Activated CD4-positive, alpha-beta T cell treated with anti-CD3 and anti-CD28 coated beads for 48 hours (primary cell): ENCODE data around the gene MRPS34.
"Not testable (repeated sequence)": the region's sequence is repeated elsewhere in the genome, so short reads cannot be mapped to it uniquely, and the experiment has no call there.

Experiments
- DNase-seq: peaks from one replicate; pipeline ENCODE4 v3.0.0-alpha.2; 2020

MRPS34 gene

DNA sequence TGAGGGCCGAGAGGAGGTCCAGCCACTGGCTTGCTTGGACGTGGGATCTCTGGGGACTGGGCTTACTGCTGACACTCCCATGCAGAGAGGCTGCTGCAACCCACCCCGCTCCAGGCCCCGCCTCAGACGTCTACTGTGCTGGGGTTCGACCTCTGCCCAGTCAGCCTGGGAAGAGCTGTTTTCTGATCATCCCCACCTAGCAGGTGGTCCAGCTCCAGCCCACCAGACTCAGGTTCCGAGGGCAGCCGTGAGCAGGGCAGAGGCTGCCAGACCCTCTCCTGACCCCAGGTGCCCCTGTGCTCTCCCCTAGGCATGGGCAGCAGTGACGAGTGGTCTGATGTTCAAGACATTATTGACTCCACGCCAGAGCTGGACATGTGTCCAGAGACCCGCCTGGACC is 25.0 kb downstream of the MRPS34 start:
- no peak for DNase-seq

DNA sequence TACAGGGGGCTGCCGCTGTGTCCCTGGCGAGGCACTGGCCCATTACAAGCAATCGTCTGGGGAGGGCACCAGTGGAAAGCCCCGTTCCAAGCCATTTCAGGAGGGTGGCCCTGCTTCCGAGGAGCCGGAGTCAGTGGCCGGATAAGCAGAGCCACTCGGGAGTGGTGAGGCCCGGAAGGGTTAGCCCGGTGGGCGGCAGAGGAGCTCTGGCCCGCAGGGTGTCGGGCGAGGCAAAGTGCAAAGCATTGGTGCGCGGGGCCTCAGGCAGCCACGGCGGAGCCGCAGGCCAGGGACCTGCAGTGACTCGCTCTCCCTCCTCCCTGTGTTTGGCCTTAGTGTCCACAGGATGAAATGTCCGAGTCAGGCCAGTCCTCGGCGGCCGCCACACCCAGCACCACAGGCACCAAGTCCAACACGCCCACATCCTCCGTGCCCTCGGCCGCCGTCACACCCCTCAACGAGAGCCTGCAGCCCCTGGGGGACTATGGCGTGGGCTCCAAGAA is 26.2 kb downstream of the MRPS34 start:
- DNase-seq: no peak

DNA sequence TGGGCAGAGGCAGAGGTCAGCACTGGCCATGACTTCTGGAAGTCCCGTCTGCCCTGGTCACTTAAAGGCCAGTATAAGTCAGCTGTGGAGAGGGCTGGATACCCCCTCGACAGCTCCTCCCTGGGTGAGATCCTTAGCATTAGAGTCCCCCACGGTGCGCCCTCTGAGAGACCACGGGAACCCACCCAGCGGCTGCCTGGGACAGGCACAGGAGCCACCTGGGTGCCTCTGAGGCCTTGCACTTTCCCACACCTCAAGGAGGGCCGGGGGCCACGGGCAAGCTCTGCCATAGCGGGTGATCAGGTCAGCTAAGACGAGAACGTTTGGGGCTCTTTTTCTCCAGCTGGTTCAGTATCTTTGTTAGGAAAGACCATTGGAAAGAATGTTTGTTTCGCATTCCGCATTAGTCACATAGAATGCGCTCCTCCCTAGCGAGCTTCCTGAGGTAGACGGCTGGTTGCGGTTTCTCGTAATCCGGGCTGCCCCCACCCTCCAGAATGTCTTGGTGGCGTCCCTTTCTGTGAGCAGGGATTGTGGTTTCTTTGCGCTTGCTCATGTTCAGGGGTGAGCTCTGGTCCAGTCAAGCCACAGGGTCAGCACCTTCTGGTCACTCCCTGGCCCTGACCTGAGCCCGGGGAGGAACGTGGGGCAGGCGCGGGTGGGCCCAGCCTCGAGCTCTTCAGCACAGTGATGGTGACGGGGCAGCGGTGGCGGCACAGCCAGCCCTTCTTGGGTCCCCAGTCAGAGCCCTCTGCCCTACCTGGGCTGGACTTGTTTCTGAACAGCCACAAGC is 26.8 kb downstream of the MRPS34 start:
- DNase-seq: no peak

DNA sequence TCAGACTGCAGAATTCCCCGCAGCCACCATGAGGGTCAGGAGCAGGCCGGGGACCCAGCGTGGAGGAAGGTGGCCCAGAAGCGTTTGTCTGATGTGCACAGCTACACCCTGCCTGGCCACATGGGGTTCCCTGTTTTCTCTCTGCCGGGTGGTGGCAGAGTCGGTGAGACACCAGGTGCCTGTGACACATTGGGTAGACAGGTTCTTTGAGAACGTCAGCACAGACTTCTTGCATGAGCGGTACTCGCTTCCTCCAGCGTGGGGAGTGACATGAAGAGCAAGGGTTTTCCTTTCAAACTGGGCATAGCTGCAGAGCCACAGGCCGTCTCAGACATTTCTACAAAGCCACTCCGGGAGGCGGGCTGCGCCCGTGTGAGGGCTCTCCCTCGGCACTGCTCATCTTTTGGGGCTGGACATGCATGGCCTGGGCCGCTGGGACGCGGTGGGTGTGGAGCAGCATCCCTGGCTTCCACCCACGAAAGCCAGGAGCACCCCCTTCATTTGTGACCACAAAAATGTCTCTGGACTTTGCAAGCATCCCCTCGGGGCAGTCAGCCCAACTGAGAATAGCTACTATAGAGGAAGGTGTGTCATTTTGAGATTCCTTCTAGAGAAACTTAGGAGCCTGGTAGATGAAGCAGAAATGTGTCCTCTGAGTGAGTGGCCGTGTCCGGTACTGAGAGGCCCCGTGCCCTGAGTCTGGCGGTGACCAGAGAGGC is 27.6 kb downstream of the MRPS34 start:
- no peak for DNase-seq

DNA sequence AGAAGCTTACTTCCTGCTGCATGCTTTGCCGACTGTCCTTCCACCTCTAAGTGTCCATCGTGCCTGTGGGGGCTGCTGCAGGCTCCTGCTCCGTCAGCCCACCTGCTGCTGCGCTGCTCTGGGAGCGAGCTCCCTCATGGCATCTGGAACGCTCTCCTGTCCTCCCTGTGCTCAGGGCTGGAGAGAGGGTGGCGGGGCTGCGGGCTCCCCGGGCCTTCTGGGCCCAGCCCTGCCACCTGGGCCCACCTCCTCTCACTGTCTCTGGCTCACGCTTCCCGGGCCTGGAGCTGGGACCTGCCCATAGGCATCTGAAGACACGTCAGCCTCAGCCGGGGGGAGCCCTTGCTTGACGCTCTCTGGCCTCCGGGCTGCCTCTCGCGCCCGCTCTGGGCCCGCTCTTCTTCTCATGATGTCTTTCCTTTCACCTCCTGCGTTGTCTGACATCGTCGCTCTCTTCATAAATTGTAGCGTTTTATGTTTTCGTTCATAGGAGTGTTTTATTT is 28.5 kb downstream of the MRPS34 start:
- no peak for DNase-seq

DNA sequence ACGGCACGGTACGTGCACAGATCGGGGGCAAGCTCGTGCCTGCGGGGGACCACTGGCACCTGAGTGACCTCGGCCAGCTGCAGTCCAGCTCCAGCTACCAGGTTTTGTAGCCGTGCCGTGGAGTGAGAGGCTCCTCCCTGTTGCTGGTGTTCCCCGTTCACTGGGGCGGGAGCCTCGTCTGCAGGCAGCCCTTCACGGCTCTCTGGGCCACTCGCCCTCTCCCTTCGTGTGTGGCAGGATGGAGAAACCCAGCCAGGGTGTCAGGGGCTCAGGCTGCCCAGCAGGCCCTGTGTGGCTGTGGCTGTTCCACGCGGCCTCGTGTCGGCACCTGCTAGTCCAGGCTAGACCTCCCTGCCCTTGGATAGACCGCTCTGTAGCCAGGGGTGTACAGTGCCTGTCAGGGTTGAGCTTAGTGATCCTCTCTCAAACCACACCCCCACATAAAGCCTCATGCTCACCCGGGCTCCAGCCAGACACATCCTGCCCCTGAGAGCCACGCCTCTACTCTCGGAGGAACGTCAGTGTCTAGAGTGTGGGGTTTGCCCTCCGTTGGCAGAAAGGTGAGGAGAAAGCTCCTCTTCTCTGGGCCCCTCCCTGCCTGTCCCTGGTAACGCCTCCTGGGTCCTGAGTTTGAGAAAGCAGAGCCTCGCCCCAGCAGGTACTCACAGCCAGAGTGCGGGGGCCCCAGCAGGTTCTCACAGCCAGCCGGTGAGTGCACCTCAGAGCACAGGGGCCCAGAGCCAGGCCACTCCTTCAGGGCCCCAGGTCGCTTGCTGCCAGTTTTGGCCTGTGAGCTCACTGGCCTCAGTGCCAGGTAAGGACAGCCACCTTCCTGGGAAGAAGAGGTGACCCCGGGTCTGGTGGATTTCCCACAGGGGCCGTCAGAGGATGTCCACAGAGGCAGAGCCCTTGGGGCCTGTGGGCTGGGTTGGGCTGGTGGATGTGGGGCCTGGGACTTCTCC is 29.3 kb downstream of the MRPS34 start:
- no peak for DNase-seq

DNA sequence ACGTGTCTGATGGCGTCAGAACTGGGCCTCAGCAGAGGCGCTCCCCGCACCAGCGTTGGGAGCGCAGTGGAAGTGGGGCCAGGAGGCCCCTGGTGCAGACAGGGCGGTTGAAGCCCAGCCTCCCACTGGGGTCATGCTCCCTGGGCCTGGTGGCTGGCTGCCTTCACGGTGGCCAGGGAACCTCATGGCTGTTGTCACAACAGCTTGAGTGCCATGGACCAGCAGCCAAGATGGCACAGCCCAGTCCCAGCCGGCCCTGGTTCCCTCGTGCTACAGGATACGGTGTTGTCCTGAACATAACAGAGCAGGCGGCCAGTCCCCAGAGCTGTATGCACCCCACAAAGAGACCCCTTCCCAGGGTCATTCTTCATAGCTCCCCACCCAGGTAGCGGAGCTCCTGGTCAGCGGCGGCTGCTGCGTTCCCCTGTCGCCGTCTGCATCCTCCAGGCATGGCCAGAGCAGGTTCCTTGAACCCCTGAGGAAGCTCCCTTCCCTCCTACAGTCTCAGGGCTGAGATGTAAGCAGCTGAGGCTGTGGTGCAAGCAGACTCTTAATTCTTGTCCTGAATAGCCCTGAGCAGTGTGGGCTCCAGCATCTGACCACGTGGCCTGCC is 31.3 kb downstream of the MRPS34 start:
- DNase-seq: no peak

DNA sequence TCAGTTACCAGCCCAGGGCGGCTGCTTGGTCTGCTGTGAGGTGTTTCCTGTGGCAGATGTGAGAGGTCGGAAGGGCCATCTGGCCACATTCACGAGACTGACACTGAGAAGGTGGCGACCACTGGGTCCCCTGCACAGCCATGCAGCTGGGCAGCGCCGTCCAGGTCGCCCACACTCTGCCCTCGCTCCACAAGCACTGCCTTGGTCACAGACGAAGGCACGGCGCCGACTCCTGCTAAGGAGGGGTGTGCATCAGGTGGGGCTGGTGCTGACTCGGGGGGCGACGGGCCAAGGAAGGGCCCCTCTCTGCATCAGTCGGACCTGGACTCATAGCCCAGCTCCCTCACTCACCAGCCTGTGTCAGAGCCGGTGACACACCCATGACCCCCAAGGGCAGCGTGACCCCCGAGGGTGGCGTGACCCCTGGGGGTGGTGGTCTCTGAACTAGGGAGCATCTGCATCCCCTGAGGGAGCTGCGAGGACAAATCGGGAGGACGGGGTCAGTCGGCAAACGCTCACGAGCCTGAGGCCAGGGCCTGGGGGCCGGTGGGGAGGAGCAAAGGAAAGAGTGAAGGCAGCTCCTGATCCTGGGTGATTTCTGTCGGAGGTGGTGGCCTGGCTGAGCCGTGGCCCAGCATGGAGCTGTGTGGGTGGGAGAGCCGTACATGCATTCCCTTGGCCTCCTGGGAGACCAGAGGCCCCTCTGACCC is 32.0 kb downstream of the MRPS34 start:
- DNase-seq: no peak

DNA sequence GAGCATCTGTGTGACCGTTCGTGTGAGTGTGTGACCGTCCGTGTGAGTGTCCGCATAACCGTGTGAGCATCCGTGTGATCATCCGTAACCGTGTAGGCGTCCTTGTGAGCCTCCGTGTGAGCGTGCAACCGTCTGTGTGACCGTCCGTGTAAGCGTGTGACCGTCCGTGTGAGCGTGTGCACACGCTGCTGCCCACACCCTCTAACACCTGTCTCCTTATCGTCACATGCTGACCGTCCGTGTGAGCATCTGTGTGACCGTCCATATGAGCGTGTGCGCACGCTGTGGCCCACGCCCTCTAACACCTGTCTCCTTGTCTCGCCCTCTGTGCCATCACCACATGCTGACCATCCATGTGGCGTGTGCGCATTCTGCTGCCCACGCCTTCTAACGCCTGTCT is 32.7 kb downstream of the MRPS34 start:
- DNase-seq: no peak

DNA sequence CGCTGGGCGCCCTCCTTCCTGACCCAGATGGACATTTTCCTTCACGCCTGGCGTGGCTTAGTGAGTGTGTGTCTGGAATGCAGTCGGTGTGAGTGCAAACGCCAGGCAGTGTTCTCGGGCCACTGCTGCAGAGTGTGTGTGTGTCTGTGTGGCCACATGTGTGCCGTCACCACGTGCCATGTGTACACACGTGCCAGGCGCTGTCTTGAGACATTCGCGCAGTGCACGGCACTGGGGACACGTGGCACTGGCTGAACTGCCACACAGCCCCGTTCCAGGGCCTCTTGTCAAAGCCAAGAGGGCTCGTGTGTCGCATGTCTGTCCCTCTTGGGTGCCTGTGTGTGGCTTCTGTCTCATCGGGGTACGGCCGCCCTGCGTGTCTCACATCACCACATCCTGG is 38.1 kb downstream of the MRPS34 start:
- DNase-seq: no peak

DNA sequence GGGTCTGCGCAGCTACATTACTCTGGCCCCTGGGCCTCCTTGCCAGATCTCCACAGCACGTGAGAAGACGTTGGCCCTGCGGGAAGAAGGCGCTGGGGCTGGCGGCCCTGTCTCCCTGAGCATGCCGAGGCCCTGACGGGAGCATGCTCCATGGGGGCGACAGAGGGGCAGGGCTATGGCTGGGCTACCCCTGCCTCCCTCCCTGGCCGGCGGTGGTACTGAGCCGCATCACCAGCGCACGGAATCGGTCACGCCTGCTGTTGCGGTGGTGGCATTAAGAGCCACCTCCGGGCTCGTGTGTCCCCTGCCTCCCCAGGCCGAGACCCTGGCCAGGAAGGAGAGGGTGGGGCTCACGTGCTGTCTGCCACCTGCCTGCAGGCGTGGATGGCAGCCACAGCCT is 38.8 kb downstream of the MRPS34 start:
- DNase-seq: no peak

DNA sequence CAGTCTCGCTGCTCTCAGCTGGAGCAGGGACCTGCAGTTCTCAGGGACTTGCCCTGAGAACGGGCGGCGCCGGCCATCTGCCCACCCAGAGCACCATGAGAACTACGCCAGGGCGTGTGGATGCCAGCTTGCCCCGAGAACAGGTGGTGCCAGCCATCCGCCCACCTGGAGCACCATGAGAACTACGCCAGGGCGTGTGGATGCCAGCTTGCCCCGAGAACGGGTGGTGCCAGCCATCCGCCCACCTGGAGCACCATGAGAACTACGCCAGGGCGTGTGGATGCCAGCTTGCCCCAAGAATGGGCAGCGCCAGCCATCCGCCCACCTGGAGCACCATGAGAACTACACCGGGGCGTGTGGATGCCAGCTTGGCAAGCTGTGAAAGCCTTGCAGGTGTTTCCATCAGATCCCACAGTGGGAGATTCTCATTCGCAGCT is 40.4 kb downstream of the MRPS34 start:
- DNase-seq: not testable (repeated sequence)

DNA sequence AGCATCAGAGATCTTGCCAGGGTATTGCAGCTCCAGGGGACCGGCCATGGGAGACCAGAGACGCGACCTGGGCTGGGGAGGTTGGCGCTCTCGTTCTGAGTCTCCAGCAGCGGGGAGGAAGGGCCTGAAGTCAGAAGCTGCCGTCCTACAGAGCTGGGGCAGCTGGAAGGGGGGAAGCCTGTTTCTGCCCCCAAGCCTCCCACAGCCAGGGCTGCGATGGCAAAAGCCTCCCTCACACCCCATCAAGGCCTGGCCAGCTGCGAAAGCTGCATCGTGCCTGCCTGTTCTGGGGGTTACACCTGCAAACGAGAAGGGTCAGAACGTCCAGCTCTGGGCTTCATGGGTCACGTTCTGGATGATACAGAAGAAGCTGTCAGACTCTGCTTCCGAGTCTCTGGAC is 40.9 kb downstream of the MRPS34 start:
- no peak for DNase-seq

DNA sequence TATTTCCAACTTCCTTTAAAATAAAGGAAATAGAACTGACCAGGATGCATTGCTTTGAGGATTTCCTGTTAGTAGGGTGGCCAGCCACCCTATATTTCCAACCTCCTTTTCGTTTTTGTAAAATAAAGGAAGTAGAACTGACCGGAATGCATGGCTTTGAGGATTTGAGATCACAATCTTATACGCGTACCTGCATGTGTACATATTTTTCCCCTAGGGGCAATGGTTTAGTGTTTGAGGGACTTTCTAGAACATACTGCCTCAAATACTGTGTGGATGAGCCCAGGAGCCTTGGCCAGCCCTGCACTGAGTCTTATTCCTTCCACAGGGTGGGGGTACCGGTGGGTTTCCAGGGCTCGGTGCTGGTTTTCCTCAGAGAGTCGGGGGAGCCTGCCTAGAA is 41.3 kb downstream of the MRPS34 start:
- DNase-seq: no peak

DNA sequence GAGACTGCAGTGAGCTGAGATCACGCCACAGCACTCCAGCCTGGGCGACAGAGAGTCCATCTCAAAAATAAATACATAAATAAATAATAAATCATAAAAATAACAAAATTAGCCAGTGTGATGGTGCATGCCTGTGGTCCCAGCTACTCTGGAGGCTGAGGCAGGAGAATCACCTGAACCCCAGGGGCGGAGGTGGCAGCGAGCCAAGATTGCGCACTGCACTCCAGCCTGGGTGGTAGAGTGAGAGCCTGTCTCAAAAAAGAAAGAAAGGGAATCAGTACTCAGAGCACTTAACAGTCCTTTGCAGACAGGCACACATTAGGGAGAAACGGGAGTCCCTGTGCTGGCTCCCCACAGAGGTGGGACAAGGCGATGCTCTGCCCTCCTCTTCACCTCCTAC is 41.9 kb downstream of the MRPS34 start:
- DNase-seq: no peak

DNA sequence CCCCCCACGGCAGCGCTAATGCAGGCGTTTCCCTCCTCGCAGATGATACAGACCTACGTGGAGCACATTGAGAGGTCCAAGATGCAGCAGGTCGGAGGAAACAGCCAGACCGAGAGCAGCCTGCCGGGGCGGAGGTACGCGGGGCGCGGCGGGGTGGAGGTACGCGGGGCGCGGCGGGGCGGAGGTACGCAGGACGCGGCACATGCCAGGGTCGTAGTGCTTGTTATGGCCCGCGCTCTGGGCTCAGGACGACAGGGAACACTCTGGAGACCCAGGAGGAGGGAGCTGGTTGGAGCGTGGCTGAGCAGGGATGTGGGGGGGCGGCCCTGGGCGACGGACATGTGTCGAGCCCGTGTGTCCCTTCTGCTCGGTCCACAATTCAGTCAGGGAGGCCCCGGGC is 43.5 kb downstream of the MRPS34 start:
- no peak for DNase-seq

DNA sequence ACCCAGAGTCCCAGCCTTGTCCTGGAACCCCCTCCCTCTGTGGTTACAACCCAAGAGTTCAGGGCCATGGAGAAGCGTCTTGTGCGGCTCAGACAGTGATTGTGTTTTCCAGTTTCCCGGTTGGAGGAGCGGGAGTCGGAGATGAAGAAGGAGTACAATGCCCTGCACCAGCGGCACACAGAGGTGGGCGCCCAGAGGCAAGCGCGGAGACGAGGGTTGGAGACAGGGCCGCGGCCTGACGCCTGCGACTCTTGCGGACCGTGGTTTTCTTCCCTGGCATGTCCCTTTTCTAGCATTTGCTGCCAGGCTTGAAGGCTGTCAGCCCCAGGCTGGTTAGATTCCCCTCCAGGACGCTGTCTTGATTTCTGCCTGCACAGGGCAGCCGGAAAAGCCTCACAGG is 43.9 kb downstream of the MRPS34 start:
- DNase-seq: no peak

DNA sequence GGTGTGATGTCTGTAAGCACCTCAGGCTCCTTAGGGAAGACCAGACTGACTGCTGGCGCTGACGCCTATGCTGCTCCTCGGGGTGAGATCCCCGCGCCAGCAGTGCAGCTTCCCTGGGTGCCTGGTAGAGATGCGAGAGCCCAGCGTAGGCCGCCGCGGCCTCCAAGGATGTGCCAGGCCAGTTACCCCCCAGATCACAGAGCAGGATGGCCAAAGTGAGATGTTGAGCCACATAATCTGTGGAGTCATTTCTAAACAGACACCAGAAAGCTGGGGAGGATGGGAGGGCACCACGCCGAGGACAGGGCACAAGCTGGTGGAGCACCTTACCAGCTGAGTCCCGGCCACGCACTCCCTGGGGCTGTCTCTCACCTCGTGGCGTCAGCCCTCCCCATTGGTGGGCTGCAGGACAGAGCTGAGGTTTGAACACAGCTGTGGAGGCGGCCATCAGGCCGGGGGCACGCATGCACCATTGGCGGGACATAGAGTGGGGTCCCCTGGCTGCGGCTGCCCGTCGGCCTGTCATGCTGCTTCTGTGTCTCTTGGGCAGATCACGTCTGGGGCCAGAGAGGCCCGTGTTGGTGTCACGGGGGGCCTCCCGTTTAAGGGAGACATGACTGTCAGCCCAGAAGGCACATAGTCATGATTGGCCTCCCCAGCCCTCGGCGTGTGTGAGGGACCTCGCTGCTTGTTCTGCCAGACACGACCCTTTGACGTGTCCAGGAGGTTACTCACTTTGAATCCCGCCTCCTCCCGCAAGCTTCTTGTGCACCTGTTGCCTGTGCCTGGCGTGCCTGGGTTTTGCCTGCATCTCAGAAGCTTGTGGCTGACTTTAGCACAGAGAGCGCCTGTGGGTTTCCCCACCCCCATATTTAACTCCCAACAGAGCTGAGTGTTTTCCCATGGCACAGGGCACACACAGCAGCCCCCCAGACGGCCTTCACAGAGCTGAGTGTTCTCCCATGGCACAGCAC is 45.0 kb downstream of the MRPS34 start:
- no peak for DNase-seq

DNA sequence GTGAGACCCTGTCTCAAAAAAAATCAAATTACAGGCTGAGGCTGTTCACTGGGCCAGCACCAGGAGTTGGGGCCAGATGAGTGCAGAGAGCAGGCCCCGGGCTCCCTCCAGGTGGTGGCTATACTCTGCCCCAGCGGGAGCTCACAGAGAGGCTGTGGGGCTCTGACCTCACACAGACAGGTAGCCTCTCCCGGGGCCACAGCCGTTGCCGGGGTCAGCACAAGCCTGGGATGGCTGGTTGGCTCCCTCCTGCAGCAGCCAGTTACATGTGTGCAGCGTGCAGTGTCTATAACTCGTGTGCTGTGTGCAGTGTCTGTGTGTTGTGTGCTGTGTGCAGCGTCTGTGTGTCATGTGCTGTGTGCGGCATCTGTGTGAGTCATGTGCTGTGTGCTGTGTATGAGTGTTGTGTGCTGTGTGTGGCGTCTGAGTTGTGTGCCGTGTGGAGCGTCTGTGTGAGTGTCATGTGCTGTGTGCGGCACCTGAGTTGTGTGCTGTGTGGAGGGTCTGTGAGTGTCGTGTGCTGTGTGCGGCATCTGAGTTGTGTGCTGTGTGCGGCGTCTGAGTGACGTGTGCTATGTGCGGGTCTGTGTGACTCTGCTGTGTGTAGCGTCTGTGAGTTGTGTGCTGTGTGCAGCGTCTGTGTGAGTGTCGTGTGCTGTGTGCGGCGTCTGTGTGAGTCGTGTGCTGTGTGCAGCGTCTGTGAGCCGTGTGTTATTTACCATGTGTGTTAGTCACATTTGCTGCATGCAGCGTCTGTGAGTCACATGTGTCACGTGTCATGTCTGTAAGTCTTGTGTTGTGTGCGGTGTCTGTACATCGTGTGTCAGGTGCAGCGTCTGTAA is 46.1 kb downstream of the MRPS34 start:
- DNase-seq: no peak

DNA sequence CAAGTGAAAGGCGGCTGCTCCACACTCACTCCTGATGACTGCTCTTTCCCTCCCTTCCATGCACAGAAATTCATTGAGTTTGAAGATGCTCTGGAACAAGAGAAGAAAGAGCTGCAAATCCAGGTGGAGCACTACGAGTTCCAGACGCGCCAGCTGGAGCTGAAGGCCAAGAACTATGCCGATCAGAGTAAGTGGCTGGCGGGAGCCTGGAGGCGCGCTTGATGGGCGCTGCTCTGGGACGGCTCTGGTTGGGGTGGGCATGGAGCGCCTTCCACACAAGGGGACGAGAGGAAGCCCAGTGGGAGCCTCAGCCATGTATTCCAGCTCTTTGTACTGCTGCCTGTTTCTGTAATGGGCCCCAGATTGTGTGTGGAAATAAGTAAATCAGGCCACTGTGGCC is 48.4 kb downstream of the MRPS34 start:
- DNase-seq: no peak
